Activated CD8-positive, alpha-beta memory T cell treated with anti-CD3 and anti-CD28 coated beads, Interleukin-2, amount 50 U/mL, for 24 hours (primary cell): ENCODE data around the gene IL17F.
"Not testable (repeated sequence)": the region's sequence is repeated elsewhere in the genome, so short reads cannot be mapped to it uniquely, and the experiment has no call there.

Experiments
- DNase-seq: peaks from one replicate; pipeline ENCODE4 v3.0.0-alpha.2; 2020; ENCODE audit errors: extremely low read depth

The IL17F gene

DNA sequence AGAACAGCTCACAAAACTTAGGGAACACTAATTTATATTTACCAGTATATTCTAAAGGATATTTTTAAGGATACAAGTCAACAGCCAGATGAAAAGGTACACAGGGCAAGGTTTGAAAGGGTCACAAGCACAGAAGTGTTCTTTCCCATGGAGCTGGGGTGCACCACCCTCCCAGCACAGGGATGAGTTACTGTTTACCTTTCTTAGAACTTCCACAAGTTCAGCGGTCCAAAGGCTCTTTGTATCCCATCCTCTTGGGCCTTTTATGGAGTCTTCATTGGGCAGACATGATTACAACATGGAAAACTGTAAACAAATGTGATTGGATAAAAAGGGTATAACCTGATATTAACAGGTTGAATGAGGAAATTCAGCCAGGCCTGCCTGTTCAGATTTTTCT is 1.1 kb upstream of the IL17F start:
- no peak for DNase-seq

DNA sequence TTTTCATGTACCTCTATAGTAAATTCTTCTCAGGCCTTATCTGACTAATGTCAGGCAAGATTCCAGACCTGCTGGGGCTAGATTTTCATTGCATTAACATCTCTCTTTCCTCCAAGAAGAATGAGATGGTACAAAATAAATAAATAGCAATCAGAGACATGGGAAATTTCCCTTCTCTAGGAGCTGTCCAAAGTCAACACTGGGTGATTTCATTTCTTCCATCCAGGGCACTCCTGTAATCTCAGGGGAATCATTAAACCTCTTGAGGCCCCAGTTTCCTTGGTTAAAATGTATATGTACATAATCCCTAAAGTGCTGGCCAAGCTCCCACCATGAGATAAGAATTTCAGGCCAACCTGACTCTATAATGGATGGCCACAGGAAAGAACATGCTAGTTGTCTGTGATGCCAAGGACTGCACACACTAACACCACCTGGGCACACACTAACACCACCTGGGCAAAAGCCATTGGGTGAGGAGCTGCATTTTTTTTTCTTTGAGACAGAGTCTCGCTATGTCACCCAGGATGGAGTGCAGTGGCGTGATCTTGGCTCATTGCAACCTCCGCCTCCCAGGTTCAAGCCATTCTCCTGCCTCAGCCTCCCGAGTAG is 912 bp downstream of the IL17F start:
- no peak for DNase-seq

DNA sequence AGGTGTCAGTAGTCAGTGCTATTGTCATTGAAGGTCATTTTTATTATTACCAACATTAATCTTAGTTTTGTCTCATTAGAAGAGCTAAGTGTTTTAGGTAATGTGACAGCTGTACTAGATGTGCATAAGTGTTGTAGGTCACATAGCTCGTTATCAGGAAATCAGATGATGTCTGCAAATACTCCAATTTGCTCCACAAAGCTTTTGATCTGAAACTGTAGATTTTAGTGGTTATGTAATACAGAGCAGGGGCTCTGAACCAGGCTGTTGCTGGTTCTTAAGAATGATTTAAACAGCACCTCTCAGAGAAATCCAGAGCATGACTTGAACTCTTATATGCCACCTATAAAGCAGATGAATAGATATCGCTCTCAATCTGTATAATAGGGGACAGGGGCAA is 2.5 kb downstream of the IL17F start:
- DNase-seq: no peak

DNA sequence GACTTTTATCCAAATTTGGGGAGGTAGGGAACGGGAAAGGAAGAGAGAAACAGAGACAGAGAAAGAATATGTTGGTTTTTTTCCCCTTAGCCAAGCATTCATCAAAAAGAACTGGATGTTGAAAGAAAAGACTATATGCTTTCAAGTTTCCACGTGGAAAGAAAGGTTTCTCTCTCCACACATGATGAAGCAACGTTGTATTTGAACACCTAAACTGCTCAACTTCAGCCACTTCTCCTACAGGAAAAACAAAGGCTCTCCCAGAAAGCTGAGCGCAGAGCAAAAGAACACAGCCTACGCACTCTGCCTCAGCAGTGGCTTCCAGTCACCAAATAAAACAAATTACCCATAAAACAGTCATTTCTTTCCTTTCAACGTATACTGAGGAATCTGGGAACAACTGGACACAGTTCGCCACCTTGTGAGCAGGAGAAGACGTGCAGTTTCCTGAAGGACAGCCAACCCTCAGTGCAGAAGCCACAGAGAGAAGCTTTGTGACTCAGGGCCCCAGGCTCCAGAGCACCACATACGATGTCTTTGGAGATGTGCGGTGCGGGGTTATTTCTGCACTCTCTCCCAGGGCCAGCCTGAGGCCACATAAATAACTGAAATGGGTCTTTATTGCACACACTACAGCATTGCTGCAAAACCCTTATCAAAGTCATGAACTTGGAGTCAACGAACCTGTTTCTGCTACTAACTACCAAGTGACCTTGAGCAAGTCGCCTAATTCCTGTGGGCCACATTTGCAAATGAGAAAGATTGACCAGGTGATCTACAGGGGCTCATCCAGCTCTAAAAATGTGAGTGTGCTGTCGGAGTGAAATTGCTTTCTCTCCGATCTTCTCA is 10.1 kb downstream of the IL17F start:
- DNase-seq: no peak

- no peak for DNase-seq
Observed at GRCh38 chr6:52233005-52233404, 11.3 kb downstream of the IL17F start.

GRCh38 chr6:52231406-52232127 is 12.7 kb downstream of the IL17F start:
- DNase-seq: no peak

DNA sequence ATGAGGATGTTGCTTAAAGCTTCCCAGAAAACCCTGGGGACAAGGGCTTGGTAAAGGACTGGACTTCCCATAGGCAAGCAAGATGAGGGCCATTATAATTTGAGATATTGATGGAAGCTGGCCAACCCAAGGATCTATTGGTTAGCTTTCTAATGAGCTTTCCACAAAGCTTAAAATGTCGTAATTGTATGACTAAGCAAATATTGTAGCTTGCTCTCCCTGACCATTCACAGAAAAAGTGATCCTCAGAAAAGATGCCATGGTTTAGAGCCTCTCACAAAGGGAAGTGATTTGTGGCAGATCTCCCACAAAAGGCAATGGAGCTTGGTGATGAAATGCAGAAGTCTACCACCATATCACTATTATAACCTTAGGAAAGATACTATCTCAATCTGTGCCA is 13.6 kb downstream of the IL17F start:
- DNase-seq: no peak

DNA sequence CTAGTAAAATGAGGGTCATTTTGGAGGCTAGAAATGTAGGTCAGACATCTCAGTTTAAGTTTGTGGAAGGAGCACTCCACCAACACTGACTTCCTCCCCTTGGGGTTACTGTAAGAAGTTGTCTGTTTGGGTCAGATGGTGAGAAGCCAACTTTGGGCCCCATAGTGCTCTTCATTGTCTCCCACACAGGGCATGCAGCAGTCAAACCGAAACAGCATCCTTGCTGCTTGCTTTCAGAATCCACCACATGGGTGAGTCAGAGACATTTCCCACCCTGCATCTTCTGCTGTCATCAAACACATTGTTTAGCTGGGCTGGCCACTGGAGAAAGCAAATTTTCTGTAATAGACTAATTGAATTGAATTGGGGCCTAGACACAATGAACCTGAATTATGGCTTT is 16.8 kb downstream of the IL17F start:
- DNase-seq: peak; percentile 46

- peak; percentile 27 for DNase-seq
Observed at GRCh38 chr6:52221302-52221701, 23.0 kb downstream of the IL17F start.

DNA sequence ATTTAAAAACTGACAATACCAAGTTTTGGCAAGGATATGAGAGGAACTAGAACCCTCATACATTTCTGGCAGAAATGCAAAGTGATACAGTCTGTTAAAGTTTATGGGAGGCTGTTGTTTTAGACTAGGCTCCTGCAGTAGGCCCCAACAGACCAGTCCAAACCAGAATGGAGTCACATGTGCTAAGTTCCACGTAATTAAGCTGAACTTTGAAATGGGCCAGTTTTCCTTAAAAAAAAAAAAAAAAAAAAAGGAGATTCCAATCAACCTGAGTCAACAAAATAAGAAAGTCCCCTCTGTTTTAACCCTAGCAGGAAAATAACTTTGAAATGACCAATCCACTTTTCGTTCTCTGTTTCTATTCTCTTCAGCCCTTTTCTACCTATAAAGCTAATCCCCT is 26.5 kb downstream of the IL17F start:
- no peak for DNase-seq

DNA sequence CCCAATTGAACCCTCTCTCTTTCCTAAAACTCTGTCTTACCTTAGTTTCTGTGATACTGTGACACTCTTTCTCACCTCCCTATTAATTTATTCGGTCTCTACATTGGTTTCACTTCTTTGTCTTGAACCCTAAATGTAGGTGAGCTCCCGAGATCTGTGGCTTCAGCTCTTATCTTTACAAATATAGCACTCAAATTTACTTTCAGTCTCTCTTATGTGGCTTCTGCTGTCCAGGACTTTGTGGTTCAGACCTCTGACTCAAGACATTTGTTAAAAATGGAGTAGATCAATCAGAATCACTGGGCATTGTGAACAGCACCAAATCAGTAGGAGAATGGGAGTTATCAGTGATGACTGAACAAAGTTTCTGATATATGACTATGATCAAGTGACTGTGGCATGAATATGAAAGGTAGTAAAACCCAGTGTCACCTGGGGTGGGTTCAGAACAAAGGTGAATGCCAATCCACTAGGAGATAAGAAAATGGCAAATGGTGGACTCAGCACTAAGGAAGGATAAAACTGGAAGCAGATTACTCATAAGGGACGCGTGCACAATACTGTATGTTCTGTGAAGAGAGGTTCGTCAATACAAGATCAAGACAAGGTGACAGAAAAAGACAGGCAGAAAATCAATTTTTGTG is 27.2 kb downstream of the IL17F start:
- DNase-seq: no peak

- no peak for DNase-seq
Observed at GRCh38 chr6:52215787-52216186, 28.5 kb downstream of the IL17F start.

DNA sequence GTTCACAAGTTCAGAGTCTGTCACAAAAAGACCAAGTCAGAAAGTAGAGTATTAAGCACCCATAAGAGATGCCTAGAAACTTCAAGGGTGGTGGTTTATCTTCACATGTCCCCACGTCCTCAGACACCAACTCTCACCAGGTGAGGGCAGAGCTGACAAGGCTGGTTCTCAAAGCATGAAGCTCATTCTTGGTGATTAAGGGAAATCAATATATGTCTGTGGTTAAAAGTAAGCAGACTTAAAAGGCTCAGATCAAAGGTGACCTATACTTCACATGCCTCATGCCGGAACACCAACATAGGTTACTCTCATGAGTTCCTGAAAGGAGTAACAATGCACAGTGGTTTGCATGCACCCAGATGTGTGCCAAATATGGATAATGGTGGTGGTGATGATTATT is 31.2 kb downstream of the IL17F start:
- no peak for DNase-seq

DNA sequence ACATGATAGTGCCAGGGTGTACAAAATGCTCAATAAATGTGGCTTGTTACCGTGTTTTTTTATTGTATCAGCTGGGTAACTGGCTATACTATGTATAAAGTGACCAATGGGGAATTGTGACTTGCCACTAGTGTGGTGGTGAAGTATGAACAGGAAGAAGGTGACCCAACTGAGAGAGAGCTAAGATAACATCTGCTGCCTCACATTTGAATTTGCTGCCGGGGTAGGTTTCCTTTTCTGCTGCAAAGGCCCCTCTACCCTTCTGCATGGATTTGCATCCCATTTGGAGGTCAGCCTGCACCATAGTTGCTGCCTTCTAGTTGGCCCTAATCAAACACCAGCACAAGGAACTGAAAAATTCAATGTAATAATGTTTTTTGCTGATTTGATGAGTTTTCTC is 34.1 kb downstream of the IL17F start:
- DNase-seq: no peak

GRCh38 chr6:52209770-52210169 is 34.5 kb downstream of the IL17F start:
- DNase-seq: no peak

GRCh38 chr6:52208612-52209011 is 35.7 kb downstream of the IL17F start:
- no peak for DNase-seq

DNA sequence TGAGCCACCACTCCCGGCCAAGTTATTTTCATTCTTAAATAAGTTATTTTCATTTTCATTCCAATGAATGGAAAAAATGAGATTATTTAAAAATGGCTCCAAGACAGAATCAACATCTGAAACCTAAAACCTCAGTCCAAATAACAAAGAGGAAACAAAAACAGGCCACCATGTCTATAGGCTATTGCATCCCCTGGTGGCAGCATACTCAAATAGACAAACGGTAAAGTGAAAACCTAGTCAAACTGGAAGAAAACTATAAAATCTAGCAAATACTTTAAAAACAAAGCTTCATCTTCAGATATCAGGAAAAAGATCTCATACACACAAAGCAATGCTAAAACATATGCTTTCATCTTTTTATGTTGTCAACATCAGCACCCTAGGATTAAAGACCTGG is 37.2 kb downstream of the IL17F start:
- DNase-seq: no peak

GRCh38 chr6:52201493-52201892 is 42.8 kb downstream of the IL17F start:
- DNase-seq: no peak

DNA sequence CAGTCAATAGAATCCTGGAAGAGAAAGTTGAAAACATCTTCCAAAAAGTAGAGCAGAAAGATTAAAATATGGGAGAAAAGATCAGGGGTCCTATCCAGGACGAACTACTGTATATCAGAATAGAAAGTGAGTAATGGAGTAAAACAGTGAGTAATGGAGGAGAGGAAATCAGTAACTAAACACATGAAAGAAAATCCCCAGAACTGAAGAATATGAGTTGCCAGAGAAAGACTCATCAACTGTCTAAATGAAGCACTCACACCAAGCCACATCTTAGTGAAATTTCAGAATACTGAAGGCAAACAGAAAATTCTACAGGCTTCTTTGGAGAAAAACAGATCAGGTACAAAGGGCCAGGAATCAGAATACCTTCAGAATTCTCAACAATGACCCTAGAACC is 43.3 kb downstream of the IL17F start:
- no peak for DNase-seq

DNA sequence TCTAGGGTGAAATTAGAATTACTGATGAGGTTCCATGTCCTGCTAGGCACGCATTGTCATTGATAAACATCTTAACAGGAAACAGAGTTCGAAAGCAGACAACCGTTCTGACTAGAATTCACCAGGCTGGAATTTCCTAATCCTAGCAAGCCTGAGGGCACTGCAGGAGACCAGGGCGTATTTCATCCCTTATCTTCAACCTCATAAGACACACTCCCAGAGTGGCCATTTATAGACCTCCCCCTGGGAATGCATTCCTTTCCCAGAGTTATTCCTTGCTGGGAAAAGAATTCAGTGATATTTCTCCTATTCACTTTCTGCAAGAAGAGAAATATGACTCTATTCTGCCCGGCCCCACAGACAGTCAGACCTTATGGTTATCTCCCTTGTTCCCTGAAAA is 44.2 kb downstream of the IL17F start:
- not testable (repeated sequence) for DNase-seq

- no peak for DNase-seq
Observed at GRCh38 chr6:52195886-52196285, 48.4 kb downstream of the IL17F start.

DNA sequence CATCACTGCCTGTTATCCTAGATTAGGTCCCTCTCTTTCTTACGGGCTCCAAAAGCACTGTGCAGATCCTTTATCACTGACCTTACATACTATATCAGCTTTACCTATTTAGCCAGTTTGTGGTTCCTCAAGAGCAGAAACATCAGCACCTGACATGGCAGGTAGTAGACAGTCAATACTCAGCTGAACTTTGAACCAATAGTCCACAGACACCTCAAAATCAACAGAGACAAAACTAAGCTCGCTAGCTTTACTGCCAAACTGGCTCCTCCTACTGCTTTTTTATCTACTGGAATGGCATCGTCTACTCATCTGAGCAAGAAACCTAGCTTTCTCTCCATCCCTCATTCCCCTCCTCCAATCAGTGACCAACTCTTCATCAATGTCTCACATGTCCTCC is 52.5 kb downstream of the IL17F start:
- DNase-seq: no peak
